NCI-H345 treated with DMSO at 0.1 percent for 48 hours (cell line): ENCODE results near the gene SPG7.
"Not testable (repeated sequence)": the region's sequence is repeated elsewhere in the genome, so short reads cannot be mapped to it uniquely, and the experiment has no call there.

Source experiments
- DNase-seq: peaks from one replicate; lab custom pipeline; 2025; ENCODE audit not compliant: unreplicated experiment; lab: John Stamatoyannopoulos, UW

SPG7 gene

DNA sequence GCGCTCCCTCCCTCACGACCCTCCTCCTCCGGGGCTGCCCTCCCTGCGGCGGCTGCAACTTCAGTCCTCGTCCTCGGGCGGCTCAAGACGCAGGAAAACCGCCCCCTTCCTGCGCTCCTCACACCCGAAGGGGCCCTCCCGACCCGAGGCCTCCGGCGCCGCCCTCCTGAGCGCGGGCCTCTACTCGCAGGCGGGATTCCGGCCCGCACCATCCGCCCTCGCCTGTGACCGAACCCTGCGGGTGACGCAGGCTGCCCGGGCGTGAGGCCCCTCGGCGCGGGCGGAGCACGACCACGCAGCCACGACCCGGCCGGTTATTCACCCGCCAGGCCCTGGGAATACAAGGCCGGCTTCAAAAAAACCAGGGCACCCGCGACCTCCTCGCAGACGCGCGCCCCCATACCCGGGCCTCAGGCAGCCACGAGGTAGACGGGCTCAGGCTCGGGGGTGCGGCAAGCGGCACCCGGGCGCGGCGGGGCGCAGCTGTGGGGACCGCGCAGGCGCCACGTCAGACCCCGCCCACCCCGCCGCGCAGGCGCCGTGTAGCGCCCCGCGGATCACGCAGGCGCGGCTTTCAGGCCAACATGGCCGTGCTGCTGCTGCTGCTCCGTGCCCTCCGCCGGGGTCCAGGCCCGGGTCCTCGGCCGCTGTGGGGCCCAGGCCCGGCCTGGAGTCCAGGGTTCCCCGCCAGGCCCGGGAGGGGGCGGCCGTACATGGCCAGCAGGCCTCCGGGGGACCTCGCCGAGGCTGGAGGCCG, at the start of gene SPG7:
Gene SPG7 (plus strand): TSS at position 570 of the 757 bp plus-strand sequence. CDS start 15 bp downstream, at position 585.
- DNase-seq = peak; percentile 30

DNA sequence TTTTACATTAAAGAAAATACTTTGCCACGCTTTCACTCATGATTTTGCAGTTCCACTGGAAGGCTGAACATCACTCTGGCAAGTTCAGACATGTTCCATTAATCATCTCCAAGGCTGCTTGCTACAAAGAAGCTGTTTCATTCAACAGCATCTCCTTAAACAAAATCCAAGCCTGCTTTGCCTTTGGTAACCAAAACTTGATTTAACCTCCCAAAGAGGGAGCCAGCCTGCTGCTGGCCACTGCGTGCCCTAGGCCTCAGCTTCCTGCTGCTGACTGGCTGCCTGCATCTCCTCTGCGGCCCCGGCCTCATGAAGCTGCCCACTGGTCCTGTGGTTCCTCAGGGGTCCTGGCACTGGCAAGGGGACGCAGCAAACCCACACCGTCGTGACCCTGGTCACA, 49.7 kb upstream of the SPG7 start:
- no peak for DNase-seq

DNA sequence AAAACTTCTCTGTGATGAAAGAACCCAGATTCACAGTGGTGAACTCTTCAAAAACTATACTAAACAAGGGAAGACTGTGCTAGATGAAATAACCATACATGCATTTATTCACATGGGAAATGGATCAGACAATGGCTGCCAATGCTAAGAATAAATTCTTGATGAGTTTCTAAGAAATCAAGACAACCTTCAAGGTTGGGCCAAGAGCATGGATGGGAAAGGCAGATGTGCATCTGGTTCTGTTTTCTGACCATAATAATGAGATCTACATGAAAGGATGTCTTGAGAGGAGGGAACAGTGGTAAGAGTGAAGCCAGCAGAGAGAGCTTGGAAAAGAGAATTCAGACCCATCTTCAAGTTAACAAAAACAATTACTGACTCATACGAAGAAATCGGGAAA, 49.2 kb upstream of the SPG7 start:
- DNase-seq = no peak

DNA sequence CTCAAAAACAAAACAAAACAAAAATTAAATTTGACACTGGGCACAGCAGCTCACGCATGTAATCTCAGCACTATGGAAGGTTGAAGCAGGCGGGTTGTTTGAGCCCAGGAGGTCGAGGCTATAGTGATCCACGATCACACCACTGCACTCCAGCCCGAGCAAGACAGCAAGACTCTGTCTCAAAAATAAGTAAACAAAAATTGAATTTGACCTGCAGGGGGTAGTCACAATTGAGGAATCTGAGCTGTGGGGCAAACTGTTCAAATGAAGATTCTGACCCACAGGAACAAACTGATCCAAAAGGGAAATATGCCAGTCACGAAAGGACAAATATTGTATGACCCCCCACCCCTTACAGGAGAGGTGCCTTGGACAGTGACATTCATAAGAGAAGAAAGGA, 47.6 kb upstream of the SPG7 start:
- DNase-seq = no peak

DNA sequence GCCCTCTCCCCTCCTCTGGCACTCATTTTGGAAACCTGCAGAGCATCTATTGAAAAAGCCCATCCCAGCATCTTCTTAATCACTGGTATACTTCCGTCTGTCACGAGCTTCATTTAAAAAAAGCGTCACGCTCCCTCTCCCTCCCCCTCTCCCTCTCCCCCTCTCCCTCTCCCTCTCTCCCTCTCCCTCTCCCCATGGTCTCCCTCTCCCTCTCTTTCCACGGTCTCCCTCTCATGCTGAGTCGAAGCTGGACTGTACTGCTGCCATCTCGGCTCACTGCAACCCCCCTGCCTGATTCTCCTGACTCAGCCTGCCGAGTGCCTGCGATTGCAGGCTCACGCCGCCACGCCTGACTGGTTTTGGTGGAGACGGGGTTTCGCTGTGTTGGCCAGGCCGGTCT, 46.3 kb upstream of the SPG7 start:
- not testable (repeated sequence) for DNase-seq

DNA sequence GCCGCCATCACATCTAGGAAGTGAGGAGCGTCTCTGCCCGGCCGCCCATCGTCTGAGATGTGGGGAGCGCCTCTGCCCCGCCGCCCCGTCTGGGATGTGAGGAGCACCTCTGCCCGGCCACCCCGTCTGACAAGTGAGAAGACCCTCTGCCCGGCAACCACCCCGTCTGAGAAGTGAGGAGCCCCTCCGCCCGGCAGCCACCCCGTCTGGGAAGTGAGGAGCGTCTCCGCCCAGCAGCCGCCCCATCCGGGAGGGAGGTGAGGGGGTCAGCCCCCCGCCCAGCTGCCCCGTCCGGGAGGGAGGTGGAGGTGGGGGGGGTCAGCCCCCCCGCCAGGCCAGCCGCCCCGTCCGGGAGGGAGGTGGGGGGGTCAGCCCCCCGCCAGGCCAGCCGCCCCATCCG, 45.6 kb upstream of the SPG7 start:
- DNase-seq = not testable (repeated sequence)

DNA sequence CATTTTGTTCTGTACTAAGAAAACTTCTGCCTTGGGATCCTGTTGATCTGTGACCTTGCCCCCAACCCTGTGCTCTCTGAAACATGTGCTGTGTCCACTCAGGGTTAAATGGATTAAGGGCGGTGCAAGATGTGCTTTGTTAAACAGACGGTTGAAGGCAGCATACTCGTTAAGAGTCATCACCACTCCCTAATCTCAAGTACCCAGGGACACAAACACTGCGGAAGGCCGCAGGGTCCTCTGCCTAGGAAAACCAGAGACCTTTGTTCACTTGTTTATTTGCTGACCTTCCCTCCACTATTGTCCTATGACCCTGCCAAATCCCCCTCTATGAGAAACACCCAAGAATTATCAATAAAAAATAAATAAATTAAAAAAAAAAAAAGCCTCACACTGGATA, 44.9 kb upstream of the SPG7 start:
- DNase-seq = not testable (repeated sequence)

DNA sequence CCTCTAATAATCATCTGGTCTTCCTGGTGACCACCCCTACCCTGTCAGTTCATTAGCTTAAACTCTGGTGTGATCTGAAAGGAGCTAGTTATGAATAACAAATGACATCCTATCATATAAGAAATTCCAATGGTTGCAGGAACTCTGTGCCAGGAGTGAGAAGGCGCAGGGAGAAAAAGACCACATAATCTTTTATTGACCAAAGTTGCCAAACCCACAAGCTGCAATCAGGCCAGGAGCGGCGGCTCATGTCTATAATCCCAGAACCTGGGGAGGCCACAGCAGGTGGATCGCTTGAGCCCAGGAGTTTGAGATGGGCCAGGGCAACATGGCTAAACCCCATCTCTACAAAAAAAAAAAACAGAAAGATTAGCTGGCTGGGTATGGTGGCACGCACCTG, 41.3 kb upstream of the SPG7 start:
- no peak for DNase-seq

DNA sequence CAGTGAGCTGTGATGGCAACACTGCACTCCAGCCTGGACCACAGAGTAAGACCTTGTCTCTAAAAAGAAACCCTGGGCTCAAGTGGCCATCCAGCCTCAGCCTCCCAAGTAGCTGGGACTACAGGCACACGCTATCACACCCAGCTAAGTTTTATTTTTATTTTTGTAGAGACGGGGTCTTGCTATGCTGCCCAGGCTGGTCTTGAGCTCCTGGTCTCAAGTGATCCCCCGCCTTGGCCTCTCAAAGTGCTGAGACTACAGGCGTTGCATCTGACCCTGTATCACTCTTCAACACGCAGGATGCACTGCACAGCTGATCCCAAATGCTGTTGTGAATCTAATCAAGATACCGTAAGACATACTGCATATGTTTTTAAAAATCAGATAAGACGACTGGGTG, 40.8 kb upstream of the SPG7 start:
- no peak for DNase-seq

DNA sequence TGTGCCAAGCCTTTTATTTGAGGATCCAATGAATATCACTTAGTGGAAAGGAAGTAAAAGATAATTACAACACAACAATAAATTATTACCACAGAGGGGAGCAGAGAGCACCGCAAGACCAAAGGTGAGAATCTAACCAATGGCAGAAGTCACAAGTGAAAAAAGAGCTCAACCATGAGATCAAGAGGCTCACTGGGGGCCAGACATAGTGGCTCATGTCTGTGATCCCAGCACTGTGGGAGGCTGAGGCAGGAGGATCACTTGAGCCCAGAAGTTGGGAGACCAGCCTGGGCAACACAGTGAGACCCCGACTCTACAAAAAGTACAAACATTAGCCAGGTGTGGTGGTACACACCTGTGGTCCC, 35.5 kb upstream of the SPG7 start:
- DNase-seq = no peak

DNA sequence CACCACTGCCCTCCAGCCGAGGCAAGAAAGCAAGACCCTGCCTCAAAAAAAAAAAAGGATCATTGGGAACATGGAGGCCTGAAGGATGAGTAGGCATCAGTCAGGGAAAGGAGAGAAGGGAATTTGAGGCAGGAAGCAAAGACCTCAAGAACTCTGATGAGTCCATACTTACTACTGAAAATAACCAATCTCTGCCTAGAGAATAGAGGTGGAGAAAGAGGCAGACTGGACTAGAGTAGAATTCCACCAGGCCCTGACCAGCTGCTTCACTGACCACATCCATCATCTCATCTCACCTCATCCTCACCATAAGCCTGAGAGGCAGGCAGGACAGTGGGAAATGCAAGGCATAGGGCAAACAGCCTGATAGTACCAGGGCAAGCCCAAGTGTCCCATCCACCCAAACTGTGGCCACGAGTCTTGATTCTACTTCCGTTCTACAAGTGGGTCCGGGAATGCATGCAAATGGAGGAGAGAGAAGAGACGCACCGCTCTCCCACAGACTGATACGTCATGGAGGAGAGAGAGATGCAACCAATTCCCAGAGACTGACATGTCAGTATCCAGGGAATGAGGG, 35.0 kb upstream of the SPG7 start:
- no peak for DNase-seq

DNA sequence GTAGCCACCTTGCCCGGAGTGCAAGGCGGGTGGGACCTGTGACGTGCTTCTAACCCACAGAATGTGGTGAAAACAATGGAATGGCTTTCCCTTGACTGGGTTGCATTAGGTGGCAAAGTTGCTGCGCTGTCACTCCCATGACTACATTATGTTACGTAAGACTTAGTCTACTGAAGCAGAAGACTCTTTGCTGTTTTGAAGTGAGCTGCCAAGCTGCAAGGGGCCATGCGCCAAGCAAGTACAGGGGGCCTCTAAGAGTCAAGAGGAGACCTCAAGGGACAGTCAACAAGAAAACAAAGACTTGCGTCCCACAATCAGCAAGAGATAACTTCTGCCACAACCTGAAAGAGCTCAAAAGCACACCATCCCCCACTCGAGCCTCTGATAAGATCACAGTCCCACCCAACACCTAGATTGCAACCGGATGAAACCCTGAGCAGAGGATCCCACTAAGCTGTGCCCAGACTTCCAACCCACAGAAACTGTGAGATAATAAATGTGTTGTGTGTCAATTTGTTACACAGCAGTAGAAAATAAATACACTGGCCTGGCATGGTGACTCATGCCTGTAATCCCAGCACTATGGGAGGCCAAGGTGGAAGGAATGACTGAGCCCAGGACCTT, 34.3 kb upstream of the SPG7 start:
- DNase-seq = no peak

DNA sequence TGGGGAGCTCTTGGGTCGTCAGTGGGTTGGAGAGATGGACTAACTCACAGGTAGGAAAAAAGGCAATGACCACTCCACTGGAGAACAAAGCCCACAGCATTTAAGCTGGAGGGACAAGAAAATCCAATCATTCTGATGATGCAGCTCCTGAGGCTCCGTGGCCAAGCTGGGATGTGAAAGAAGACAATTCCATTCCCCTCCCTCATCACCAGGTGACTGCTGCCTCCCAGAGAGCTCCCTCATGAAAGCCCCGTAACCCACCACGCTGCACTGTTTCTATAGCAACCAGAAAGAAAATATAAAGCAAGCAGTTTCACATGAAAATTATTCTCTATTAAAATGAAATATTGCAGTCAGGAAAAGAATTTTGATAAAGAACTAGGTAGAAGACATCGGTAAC, 33.1 kb upstream of the SPG7 start:
- no peak for DNase-seq

DNA sequence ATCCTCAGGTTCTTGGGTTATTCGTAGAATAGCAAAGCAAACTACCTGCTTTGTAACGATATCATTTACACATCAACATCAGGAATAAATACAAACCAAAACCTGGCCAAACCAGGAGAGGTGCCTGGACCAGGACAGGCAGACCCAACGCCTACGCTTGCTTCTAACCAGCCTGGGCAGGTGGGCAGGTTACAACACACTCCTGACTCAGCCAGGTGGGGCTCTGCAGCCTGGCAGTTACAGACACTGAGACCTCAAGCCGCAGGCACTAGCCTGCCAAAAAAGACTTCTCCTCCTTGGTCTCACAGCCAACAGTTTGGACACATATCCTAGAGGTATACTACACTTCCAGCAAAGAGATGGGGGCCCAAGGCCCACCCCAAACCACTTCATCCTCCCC, 31.8 kb upstream of the SPG7 start:
- DNase-seq = no peak

DNA sequence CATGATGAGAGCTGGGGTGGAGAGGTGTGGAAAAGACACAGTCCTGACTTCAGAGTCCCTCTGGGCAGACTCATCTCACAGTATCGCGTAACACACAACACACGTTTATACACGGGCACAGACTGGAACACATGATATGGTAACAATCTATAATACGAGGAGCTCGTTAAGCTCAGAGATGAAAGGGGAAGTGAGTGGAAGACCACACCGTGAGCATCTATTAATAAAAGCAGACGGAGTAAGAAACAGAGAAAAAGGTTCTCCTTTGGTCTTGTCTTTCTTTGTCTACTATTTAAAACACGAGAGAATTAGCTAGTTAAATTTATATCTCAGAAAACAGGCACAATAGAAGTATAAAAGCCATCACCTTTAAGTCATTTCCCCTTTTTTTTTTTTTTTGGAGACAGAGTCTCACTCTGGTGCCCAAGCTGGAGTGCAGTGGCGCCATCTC, 31.4 kb upstream of the SPG7 start:
- no peak for DNase-seq

DNA sequence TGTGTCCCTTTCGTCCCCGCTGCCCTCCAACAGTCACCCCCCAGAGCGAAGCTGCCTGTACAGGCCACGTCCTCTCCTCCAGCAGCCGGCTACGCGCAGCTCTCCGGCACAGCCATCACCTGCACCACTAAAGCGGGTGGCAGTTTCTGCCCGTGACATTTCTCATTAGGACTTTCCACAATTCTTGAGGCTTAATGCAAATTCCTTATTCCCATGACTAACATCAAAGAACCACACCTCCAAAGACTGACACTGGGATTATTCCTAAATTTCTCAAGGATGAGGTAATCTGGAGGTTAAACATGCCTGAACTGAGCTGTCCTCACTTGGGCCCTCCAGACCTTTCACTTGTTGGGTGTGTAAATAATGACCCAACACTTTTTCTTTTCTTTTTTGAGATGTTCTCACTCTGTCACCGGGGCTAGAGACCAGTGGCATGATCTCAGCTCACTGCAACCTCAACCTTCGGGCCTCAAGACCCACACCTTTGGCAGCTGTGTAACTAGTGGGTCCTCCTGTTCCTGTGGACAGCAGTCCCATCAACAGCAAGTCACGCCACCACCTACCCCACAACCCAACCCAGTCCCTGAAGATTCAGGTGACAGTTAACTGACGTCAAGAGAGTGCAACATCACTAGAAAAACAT, 29.5 kb upstream of the SPG7 start:
- DNase-seq = no peak

DNA sequence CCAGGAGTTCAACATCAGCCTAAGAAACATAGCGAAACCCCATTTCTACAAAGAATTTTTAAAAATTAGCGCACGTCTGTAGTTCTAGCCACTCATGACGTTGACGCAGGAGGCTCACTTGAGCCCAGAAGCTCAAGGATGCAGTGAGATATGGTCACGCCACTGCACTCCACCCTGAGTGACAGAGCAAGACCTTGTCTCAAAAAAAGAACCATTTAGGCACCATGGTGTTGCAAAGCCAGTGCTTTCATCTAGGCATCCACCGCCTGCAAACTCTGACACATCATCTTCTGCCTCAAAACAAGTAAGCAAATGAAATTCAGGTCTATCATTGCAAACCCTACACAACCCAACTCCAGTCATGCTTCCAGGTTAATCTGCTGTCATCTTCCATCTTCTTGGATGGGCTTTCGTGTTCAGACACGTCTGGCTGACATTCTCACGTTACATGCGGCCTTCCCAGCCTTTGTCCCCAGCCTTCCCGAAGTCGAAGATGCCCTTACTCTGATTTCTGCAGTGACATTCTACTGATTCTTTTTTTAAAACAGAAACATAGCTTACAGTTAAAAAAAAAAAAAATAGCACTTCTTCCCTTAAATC, 26.7 kb upstream of the SPG7 start:
- no peak for DNase-seq

DNA sequence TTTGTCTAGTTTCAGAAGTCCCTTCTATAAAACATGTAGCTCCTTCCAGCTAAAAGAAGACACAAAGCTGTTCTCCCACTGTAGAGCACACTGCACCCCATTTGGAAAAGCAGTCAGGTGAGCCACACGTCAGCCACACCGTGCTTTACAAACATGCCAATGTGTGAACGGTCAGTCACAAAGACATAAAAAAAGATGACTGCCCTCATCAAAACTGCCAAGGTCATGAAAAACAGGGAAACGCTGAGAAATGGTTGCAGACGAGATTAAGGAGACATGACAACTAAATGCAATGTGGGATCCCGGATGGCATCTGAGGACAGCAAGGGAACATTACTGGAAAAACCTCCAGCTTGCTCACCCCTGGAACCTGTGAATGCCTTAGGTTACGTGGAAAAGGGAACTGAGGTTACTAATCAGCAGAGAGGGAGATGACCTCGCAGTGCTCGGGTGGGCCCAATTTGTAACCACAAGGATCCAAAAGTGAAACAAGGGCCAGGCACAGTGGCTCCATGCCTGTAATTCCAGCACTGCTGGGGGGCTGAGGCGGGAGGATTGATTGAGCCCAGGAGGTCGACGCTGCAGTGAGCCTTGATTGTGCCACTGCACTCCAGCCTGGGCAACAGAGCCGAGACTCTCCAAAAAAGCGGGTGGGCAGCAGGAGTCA, 25.9 kb upstream of the SPG7 start:
- DNase-seq = no peak

DNA sequence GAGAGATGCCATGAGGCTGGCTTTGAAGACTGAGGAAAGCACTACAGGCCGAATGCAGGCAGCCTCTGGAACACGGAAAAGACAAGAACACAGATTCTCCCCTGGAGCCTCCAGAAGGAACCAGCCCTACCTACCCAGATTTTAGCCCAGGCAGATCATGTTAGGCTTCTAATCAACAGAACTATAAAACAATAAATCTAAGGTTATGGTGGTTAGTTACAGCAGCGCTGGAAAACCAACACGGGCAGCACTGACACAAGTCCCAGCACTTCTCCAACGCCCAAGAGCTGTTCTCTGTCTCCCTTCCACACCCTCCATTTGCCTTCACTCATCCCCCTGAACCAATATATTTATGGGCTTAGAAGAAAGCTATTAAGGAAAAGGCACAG, 25.4 kb upstream of the SPG7 start:
- DNase-seq = no peak

DNA sequence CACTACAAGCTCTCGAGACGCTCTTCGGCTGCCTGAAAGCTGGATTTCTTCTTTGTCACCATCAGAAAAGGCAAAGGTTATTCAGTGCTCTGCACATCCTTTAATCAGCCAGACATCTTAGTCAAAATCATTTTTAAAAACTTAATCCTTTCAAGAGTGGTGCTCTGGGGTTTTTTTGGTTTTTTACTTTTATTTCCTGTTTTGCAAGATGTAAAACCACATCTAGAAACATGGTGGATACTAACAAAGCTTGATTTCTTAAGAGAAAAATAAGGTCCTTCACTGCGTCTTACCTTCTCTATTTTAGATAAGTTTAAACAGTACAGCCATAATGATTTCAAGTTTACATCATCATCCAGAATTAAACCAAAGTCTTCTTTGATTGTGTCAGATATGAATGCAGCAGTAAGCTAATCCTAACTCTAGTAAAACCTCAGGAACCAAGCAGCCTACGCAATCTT, 24.1 kb upstream of the SPG7 start:
- DNase-seq = no peak
